HT1080 (cell line): ENCODE measurements around the gene PPP2R2B. TPM values are rescaled to one million over a fixed set of nuclear protein-coding genes. Genes with fewer than 3 reads are reported as not detected.

Source experiments
- DNase-seq: peaks from one replicate; pipeline ENCODE4 v3.0.0-alpha.2; 2015; ENCODE audit warnings: low read depth
- total RNA-seq: library from RNA; depleted of rRNA; stranded (reverse); fragments of >200 nt; shearing (Covaris generic); gene quantifications from 2 replicates; pipeline ENCODE4 v1.2.3, GENCODE V29; 2014

The PPP2R2B gene
- total RNA-seq, 1 experiment from 2014 or later = not detected

DNA sequence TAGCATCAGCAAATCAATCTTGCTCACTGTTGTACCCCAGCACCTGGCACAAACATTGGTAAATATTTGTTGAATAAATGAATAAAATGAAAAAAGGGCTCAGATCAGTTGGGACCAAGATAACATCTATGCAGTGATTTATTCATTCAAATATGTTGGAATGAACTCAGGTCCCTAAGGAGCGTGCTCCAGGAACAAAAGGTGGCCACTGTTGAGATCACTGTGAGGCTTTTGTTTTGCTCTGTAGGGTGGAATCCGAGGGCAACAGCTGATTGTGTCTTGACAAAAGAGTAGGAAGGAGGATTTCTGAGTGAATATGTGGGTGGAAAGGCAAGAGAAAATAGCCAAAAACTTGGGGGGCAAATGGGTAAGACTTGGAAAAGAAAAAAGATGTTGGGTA is 89.7 kb downstream of the PPP2R2B start:
- no peak for DNase-seq

- no peak for DNase-seq
Observed at GRCh38 chr5:146785065-146785464, 93.5 kb downstream of the PPP2R2B start.

- DNase-seq = no peak
Observed at GRCh38 chr5:146781157-146781556, 97.4 kb downstream of the PPP2R2B start.

DNA sequence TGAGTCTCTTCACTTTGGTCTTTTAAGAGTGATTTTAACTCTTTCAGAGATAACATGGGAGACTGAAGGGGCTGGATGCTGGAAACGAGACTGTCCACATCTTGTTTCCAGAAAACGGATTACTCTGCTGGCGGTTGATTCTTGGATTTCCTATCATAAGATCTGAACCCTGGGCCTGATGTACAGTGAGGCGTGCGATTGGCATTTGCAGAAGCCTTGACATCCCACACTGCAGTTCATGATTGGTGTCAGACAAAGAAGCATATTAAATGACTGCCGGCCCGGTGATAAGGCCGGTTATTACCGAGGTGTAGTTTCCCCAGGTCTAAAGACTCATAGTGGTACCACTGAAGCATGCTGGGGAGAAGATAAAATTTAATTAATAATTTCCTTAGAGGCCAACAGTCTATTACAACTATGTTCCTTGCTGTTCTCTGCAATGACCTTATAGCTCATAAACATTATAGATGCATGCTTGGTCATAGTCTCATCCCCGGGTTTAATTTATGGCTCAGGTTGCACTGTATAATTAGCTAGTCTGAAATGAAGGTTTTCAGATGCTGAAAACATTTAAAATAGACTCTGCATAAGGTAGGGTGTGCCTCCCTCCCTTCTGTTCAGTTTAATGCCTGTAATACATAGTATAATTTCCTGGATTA is 99.2 kb downstream of the PPP2R2B start:
- no peak for DNase-seq

- DNase-seq = no peak
Observed at GRCh38 chr5:146778795-146779194, 99.8 kb downstream of the PPP2R2B start.

- DNase-seq = no peak
Observed at GRCh38 chr5:146778261-146778660, 100.3 kb downstream of the PPP2R2B start.

DNA sequence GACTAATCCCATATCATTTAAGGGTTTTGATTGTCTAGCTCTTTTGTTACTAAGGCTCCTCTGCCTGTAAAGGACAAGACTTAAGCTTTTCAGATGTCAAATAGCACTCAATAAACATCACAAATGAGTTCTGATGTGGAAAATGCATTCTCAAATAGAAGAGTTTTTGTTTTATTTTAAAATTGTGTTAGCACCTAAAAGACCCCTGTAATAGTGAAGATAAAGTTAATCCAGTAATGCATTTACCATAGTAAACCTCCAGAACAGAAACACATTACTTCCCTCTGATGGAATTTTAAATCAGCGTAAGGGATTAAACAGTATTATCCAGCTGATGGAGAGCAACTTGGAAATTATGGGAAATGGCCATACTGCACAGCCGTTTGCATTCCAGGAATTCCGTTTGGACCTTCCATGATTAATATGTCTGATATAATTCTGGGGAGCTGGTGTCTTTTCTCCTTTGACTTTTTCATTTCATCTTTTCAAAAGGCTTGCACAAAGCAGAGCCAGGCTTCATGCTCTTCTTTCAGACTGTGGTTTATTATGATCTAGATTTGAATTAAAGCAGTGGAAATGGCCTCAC is 105.6 kb downstream of the PPP2R2B start:
- DNase-seq = no peak

DNA sequence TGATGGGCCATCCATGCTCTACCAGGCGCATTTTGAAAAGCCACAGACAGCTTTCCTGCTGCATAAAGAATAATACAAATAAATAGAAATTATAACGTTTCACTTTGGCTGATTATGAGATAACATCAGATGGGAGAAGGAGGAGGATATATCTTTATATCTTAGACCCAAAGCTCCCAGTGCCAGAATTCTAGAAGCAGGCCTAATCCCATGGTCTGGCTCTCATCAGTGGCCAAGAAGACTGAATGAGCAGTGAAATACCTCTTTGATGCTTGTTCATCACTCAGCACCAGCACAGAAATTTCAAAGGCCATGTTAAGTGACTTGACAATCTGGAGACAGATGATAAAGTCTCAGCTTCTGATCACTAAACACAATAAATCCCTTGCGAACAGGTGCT is 107.6 kb downstream of the PPP2R2B start:
- DNase-seq = no peak

DNA sequence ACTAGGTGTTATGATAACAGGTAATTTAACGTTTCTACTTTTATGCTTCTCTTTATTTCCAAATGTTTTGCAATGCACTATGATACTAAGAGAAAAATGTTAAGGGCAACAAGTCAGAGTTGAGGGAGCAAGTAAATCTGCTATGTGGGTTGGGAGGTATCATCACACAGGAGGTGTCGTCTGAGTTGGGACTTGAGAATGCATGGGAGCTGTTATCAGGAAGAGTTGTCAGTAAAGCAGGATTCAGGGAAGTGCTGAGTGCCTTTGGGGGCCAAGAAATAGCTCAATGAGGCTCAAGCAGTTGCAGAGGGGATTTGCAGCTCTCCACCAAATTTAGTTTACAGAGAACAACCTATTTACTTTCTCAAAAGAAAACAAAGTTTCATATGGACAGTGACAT is 108.0 kb downstream of the PPP2R2B start:
- no peak for DNase-seq

DNA sequence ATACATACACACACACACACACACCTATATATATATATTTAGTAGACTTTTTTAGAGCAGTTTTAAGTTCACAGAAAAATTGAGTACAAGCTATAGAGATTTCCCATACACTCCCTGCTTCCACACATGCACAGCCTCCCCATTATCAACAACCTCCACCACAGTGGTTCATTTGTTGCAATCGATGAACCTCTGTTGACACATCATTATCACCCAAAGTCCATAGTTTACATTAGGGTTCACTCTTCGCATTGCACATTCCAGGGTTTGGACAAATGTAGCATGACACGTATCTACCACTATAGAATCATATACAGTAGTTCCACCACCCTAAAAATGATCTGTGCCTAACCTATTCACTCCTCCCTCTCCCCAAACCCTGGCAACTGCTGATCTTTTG is 111.0 kb downstream of the PPP2R2B start:
- no peak for DNase-seq

GRCh38 chr5:146766013-146766412 is 112.5 kb downstream of the PPP2R2B start:
- no peak for DNase-seq

DNA sequence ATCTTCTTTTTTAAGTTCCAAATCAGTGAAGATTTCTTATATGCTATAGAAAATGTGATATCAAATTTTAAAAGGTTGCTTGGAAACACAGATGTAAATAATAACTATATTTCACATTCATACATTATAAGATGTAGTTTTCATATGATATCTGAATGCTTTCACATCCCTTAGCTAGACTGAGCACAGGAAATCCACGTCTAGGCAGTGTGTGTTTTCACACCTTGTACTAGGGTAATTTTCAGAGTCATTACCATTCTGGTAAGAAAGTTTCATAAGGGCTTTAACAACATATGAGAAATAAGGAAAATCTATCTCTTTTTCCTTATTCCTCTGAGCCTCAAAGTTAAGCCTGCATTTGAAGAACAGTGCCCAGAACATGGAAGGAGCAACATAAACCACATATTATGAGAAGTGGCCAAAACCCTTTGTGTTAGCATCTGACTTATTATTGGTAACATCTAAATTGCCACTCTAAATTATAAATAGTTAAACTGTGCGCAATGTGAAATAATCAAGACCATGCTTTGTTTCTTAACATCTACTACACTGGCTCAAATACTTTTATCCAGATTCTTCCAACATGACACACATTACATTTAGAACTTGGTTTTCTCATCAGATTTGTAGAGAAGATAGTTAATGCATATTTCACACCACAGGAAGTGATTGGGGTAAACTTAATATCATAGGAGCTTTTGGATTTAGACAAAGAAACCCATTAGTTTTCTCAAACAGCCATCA is 113.3 kb downstream of the PPP2R2B start:
- DNase-seq = no peak

DNA sequence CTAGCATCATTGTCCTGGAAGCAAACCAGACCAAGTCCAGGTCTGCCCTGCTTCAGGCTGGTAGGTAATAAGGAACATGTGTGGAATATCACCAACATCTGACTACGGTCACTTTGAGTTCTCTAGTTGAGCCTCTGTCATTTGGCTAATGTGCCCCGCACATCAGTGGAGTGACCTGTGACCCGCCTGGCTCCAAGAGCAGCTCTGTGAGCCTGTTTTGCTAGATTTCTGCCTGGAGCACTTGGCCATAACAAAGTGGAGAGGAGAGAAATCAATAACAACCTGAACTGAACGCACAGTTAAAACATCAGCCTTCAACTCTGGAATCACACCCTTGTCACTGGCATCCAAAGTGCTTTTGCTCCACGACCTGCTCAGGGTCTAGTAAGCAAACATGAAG is 115.7 kb downstream of the PPP2R2B start:
- no peak for DNase-seq

DNA sequence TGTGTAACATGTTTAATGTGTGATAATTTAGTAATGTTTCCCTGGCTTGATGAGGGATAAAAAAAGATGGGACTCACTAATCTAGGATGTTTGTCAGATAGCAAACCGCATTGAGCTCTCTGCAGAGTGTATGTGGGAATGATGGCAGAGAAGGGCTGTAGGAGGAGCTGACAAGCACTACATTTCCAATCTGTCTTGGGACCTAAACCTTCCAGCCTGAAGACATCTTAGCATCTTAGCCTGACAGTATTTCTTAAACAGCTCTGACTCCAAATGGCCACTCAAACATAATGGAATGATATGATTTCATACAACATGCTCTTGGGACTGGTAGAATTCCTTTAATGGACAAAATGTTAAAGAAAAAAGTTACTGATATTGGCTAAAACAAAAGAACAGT is 116.7 kb downstream of the PPP2R2B start:
- DNase-seq = no peak

DNA sequence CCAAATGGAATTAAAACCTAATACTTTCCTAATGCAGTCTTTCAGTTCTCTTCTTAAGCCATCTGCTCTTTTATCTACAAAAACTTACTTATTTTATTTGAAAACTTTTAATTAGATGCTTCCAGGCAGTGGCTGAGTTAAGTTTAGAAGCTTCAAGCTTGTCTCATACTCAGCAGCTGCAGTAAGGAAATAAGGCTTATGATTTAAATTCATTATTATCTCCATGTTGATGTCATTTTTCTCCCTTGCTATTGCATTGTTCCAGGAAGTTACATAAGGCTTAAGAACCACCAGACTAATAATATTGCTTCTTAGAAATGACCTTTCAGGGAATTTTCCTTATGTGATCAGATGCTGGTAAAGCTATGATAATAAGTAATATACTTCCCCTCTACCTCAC is 119.6 kb downstream of the PPP2R2B start:
- DNase-seq = no peak

GRCh38 chr5:146758076-146758475 is 120.5 kb downstream of the PPP2R2B start:
- DNase-seq = no peak

GRCh38 chr5:146756546-146756945 is 122.0 kb downstream of the PPP2R2B start:
- DNase-seq = no peak

DNA sequence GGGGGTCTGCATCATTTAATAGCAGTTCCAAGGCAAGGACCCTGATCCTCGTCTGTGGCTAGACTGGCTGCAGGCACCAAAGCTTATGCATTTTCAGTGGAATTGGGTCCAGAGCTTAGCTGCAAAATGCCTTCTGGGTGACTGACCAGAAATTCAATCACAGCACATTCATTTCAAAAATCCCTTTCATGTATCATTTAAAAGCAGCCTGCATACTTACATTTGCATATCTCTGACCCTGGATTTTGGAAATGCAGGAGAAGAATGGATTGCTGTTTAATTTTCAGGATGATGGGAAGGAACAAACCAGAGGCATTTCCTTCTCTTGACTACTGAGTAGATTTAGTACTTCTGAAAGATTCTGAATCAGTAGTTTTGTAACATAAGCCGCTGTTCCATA is 122.8 kb downstream of the PPP2R2B start:
- DNase-seq = no peak

DNA sequence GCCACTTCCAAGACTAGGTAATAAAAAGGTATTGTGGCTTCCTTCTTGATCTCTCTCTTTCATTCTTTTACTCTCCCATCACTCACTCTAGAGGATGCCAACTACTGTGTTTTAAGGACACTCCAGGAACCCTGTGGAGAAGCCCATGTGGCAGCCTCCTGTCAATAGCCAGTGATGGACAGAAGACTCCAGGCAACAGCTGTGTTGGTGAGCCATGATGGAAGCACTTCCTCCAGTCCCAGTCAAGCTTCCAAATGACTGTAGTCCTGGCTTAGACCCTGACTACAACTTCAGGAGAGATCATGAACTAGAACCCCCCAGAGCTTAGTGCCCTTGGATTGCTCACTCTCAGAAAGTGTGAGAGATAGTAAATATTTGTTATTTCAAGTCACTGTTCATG is 123.9 kb downstream of the PPP2R2B start:
- no peak for DNase-seq

DNA sequence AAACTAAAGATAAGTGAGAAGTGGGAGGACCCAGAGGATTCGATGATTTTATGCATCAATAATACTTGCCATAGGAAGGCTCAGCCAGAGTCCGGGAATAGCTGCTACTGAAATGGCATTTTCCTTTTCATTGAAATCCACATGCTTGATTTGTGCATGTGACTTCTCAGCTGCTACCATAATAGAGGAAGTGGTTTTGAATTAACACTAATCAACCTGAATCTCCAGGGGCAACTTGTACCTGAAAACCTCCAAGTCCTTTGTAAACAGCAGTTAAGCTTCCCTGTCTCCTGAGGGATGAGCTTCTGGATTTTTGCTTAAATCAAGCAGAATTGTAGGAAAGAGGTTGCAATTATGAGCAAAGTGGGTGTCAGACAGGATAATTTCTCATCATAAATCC is 124.9 kb downstream of the PPP2R2B start:
- DNase-seq = no peak

DNA sequence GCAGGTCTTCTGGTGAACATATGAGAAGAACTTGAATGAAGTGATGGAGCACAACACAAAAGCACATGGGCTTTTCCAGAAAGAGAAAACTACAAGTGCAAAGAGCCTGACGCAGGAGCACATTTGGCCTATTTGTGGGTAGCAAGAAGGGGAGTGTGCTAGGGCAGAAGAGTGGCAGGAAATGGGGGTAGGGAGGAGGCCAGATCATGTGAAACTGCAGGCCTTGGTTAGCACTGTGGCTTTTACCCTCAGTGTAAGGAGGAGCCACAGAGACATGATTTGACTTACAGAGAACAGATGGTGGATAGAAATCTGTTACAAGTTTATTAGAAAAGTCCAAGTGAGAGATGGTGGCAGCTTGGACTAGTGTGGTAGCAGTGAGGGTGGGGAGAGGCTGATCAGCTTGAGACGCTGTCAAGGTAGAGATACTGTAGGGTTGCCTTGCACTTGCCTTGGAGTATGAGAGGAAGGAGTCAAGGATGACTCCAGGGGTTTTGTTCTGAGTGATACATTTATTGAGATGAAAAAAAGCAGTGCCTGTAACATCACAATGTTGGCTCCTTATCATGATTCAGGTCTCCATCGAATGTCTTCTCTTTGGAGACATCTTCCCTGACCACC is 126.7 kb downstream of the PPP2R2B start:
- no peak for DNase-seq

DNA sequence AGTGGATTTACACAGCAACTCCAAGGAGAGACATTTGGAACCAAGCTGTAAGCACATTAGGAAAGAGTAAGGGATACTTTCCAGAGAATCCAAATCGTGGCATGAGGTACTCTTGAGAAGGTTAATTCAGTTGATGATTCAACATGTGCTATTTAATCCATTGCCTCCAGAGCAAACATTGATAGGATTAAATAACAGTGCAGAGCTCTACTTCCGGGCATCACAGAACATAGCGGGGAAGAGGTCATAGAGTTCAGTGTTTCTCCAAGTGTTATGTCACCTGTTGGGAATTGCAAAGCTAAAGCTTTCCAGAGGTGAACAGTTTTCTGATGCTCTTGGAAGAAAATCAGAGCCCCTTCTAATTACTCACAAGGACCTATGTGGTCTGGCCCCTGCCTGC is 127.5 kb downstream of the PPP2R2B start:
- peak; percentile 38 for DNase-seq
